SH-SY5Y (cell line): Measurements from ENCODE around the gene PRXL2A.

Experiments used
- GATA2 ChIP-seq: IDR thresholded peaks from 2 replicates; pipeline ENCODE4 v1.6.1; 2011; ENCODE audit warnings: mild to moderate bottlenecking, low read depth, low read length
- GATA3 ChIP-seq: IDR thresholded peaks from 2 replicates; pipeline ENCODE4 v1.6.1; 2011; ENCODE audit warnings: low read depth, mild to moderate bottlenecking, low read length, moderate library complexity

DNA sequence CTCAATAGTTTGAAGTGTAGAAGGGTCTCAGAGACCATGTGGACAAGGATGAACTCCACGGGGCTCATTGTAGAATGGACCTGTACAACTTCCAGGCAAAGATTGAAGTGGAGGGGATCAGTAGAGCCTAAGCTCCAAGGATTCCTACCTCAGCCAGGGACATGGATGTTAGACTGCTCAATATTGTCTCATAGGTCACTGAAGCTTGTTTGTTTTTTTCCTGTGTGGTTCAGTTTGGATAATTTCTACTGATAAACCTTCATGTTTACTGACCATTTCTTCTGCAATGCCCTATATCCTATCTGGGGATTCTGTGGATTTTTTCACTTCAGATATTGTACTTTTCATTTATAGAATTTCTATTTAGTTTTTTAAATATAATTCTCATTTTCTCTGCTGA lies 42.8 kb upstream of the PRXL2A start:
- TF ChIP-seq GATA2 (no peak), GATA3 (no peak)
